Upper lobe of left lung (tissue), 6 donors: ENCODE results near the gene HAT1. TPM values are rescaled to one million over a fixed set of nuclear protein-coding genes. Genes with fewer than 3 reads are reported as not detected.
"Not testable (repeated sequence)": the region's sequence is repeated elsewhere in the genome, so short reads cannot be mapped to it uniquely, and the experiment has no call there.

Experiments used
- ATAC-seq, 2 donors: fragments of 200-7000 bp; cut with Tn5 transposase; one replicate each; pipeline ENCODE4 v1.9.1; 2022; ENCODE audit warnings: mild to moderate bottlenecking in 2 of 2, moderate library complexity in 2 of 2; ENCODE audit not compliant: low FRiP score in 2 of 2
- DNase-seq, 2 donors: peaks; one replicate each; pipeline ENCODE4 v3.0.0-alpha.2; 2019 to 2020
- H3K27ac ChIP-seq, 4 donors: fragments of 200-600 bp; sonication (generic); one replicate each; pipeline ENCODE4 v1.5.1; 2016 to 2019
- H3K27me3 ChIP-seq, 4 donors: fragments of 200-600 bp; sonication (generic); one replicate each; pipeline ENCODE4 v1.5.1; 2017 to 2019
- H3K36me3 ChIP-seq, 4 donors: fragments of 200-600 bp; sonication (generic); one replicate each; pipeline ENCODE4 v1.5.1; 2016 to 2019
- H3K4me1 ChIP-seq, 4 donors: fragments of 200-600 bp; sonication (generic); one replicate each; pipeline ENCODE4 v1.5.1; 2018 to 2019
- H3K4me3 ChIP-seq, 4 donors: fragments of 200-600 bp; sonication (generic); one replicate each; pipeline ENCODE4 v1.5.1; 2017 to 2019; ENCODE audit warnings: mild to moderate bottlenecking in 2 of 4, moderate library complexity in 1 of 4
- H3K9me3 ChIP-seq, 4 donors: fragments of 200-600 bp; sonication (generic); one replicate each; pipeline ENCODE4 v1.5.1; 2018 to 2019
- CTCF ChIP-seq, 6 experiments: fragments of 450-650 bp in 4 of 6; fragments of 200-600 bp in 2 of 6; sonication (generic) in 2 of 6; IDR thresholded peaks; one replicate each; pipeline ENCODE4 v1.5.1; 2016 to 2019; ENCODE audit warnings: antibody characterized with exemption in 6 of 6
- EP300 ChIP-seq, 4 donors: sonication (generic); formaldehyde crosslinking; IDR thresholded peaks; one replicate each; pipeline ENCODE4 v1.5.1; 2017; ENCODE audit warnings: antibody characterized with exemption in 4 of 4, control low read depth in 2 of 4
- POLR2A ChIP-seq, 4 donors: fragments of 450-650 bp; IDR thresholded peaks; one replicate each; pipeline ENCODE4 v1.5.1; 2016 to 2017; ENCODE audit warnings: antibody characterized with exemption in 4 of 4, mild to moderate bottlenecking in 2 of 4
- POLR2AphosphoS5 ChIP-seq, 2 donors: sonication (generic); formaldehyde crosslinking; IDR thresholded peaks; one replicate each; pipeline ENCODE4 v1.5.1; 2017; ENCODE audit warnings: antibody characterized with exemption in 2 of 2
- WGBS, 2 donors: methylation state at CpG; one replicate each; pipeline ENCODE4 v1.1.5; 2017 to 2018; 5-methylcytosine and 5-hydroxymethylcytosine counted together
- total RNA-seq, 6 donors: library from RNA; depleted of rRNA in 4 of 6; stranded (reverse); fragments of >200 nt in 4 of 6; gene quantifications; one replicate each; pipeline versions ENCODE4 v1.1.0 to v1.2.1, GENCODE V29; 2016 to 2021
- donor health status: DM: no; HTN: no; CAD: no; lungs with moderate emphysema.
- donor health status: DM: no; HTN: yes; CAD: no; lungs with severe emphysema.

HAT1 gene
- total RNA-seq, 6 donors from 2014 or later: 10.3 to 42.6 (median 25.7) TPM

- H3K4me3 ChIP-seq: no peak overlapping the region
- no peak for TF ChIP-seq CTCF (IDR thresholded peaks at IDR 0.05)
- no peaks in the 10 kb centered on the region for H3K27me3 ChIP-seq
- peaks cover 0 to 15% (median 0%) of the 10 kb centered on the region in 4 donors for H3K36me3 ChIP-seq
- ATAC-seq (no peak), DNase-seq (no peak)
- no peak overlapping the region for H3K27ac ChIP-seq
- H3K9me3 ChIP-seq: no peaks in the 10 kb centered on the region
- 83 to 99% methylated on average over 4 of the region's 4 CpGs for WGBS, 2 donors
- H3K4me1 ChIP-seq: no peaks in the 10 kb centered on the region
Measured at GRCh38 chr2:171986778-171987177, 64.5 kb downstream of the HAT1 start.

GRCh38 chr2:171991027-171991426 is 68.8 kb downstream of the HAT1 start:
- peak; percentile 41 to 86 for ATAC-seq
- H3K27me3 ChIP-seq: no peaks in the 10 kb centered on the region

GRCh38 chr2:171995586-171995985 is 73.3 kb downstream of the HAT1 start:
- peaks cover 0 to 14% (median 8%) of the 10 kb centered on the region in 4 donors for H3K4me1 ChIP-seq
- no peak for TF ChIP-seq EP300 (IDR thresholded peaks at IDR 0.05)
- no peak for TF ChIP-seq POLR2A (IDR thresholded peaks at IDR 0.05)
- TF ChIP-seq CTCF (IDR thresholded peaks at IDR 0.05): no peak
- TF ChIP-seq POLR2AphosphoS5 (IDR thresholded peaks at IDR 0.05): no peak
- no peak overlapping the region for H3K4me3 ChIP-seq
- no peaks in the 10 kb centered on the region for H3K9me3 ChIP-seq
- no peak for DNase-seq
- 82% methylated on average over 5 of the region's 5 CpGs for WGBS, 2 donors
- ATAC-seq: no peak
- no peak overlapping the region for H3K27ac ChIP-seq
- H3K36me3 ChIP-seq: no peaks in the 10 kb centered on the region
- H3K27me3 ChIP-seq: no peaks in the 10 kb centered on the region

More at GRCh38 chr2:171991027-171991426, 68.8 kb downstream of the HAT1 start:
- 64 to 72% methylated on average over 4 of the region's 4 CpGs for WGBS, 2 donors
- Histone ChIP-seq H3K36me3 (no peaks in the 10 kb centered on the region), H3K4me3 (no peak overlapping the region), H3K4me1 (no peaks in the 10 kb centered on the region), H3K27ac (no peak overlapping the region), H3K9me3 (no peaks in the 10 kb centered on the region)
- TF ChIP-seq POLR2A (IDR thresholded peaks at IDR 0.05): no peak
- TF ChIP-seq POLR2AphosphoS5 (IDR thresholded peaks at IDR 0.05): peak in 1 of 2 donors; percentile 18
- no peak for TF ChIP-seq CTCF (IDR thresholded peaks at IDR 0.05)
- peak in 1 of 4 donors; percentile 38 for TF ChIP-seq EP300 (IDR thresholded peaks at IDR 0.05)
- peak in 1 of 2 donors; percentile 41 for DNase-seq

GRCh38 chr2:171996021-171996420 is 73.8 kb downstream of the HAT1 start:
- H3K36me3 ChIP-seq: no peaks in the 10 kb centered on the region
- TF ChIP-seq POLR2A (IDR thresholded peaks at IDR 0.05) (no peak), EP300 (IDR thresholded peaks at IDR 0.05) (no peak)
- no peak for DNase-seq
- no peaks in the 10 kb centered on the region for H3K9me3 ChIP-seq
- H3K4me1 ChIP-seq: peaks cover 0 to 14% (median 8%) of the 10 kb centered on the region in 4 donors
- no peaks in the 10 kb centered on the region for H3K27me3 ChIP-seq
- no peak overlapping the region for H3K4me3 ChIP-seq
- WGBS, 2 donors: 91 to 94% methylated on average over 5 of the region's 5 CpGs
- no peak overlapping the region for H3K27ac ChIP-seq
- ATAC-seq: no peak

- not testable (repeated sequence) for H3K36me3 ChIP-seq, H3K27ac ChIP-seq, H3K4me3 ChIP-seq, ATAC-seq, DNase-seq, H3K9me3 ChIP-seq, H3K27me3 ChIP-seq
- WGBS, 2 donors: 93 to 94% methylated on average over 5 of the region's 5 CpGs
- H3K4me1 ChIP-seq: peaks cover 0 to 14% (median 8%) of the 10 kb centered on the region in 4 donors
Measured at GRCh38 chr2:171997031-171997430, 74.8 kb downstream of the HAT1 start.

- no peak overlapping the region for H3K27ac ChIP-seq
- WGBS, 2 donors: 62 to 64% methylated on average over 4 of the region's 4 CpGs
- H3K4me3 ChIP-seq: peak overlapping the region; percentile 61 to 87 (median 80)
- DNase-seq (no peak), ATAC-seq (no peak)
- TF ChIP-seq CTCF (IDR thresholded peaks at IDR 0.05) (no peak), EP300 (IDR thresholded peaks at IDR 0.05) (no peak), POLR2AphosphoS5 (IDR thresholded peaks at IDR 0.05) (no peak), POLR2A (IDR thresholded peaks at IDR 0.05) (no peak)
- no peaks in the 10 kb centered on the region for H3K9me3 ChIP-seq
- H3K4me1 ChIP-seq: peaks cover 0 to 14% (median 8%) of the 10 kb centered on the region in 4 donors
- no peaks in the 10 kb centered on the region for H3K36me3 ChIP-seq
- H3K27me3 ChIP-seq: no peaks in the 10 kb centered on the region
Measured at GRCh38 chr2:171999161-171999560, 76.9 kb downstream of the HAT1 start.
